ENCODE data around the gene CST8. TPM values are rescaled to one million over a fixed set of nuclear protein-coding genes. Genes with fewer than 3 reads are reported as not detected.

CST8 gene
- total and polyA plus RNA-seq, 2 donors (not counting 1 experiment from before 2014, with no cell fraction given), result not detected

DNA sequence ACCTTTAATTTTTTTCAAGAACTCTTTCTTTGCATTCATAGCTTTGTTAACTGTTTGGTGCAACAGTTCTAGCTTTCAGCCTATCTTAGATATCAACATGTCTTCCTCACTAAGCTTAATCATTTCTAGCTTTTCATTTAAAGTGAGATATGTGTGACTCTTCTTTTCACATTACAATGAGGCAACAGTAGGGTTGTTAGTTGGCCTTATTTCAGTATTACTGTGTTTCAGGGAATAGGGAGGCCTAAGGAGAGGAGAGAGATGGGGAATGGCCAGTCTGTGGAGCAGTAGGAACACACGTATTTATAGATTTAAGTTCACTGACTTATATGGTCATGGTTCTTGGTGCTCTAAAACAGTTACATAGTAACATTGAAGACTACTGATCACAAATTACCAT lies 41.6 kb downstream of the CST8 start:
- H3K4me3 Mint-ChIP-seq, result no peak overlapping the region
- intact Hi-C loops (cut with micrococcal nuclease), result no loop called here
- TF ChIP-seq, protein P1, sequence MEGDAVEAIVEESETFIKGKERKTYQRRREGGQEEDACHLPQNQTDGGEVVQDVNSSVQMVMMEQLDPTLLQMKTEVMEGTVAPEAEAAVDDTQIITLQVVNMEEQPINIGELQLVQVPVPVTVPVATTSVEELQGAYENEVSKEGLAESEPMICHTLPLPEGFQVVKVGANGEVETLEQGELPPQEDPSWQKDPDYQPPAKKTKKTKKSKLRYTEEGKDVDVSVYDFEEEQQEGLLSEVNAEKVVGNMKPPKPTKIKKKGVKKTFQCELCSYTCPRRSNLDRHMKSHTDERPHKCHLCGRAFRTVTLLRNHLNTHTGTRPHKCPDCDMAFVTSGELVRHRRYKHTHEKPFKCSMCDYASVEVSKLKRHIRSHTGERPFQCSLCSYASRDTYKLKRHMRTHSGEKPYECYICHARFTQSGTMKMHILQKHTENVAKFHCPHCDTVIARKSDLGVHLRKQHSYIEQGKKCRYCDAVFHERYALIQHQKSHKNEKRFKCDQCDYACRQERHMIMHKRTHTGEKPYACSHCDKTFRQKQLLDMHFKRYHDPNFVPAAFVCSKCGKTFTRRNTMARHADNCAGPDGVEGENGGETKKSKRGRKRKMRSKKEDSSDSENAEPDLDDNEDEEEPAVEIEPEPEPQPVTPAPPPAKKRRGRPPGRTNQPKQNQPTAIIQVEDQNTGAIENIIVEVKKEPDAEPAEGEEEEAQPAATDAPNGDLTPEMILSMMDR (IDR thresholded peaks at IDR 0.05), result no peak
- no peak for TF ChIP-seq EZH2 (IDR thresholded peaks at IDR 0.05; ENCODE audit: borderline replicate concordance, insufficient read depth, low read depth, low read length, poor library complexity, severe bottlenecking)
- H2AFZ ChIP-seq (ENCODE audit: insufficient read depth, low read depth, low read length, poor library complexity, severe bottlenecking), result no peak overlapping the region
- no CpG with 5 or more reads among the region's 1 CpG for WGBS (ENCODE audit: insufficient coverage)
- H3K36me3 ChIP-seq (replicated peaks in 1 of 2; ENCODE audit: control extremely low read depth in 1 of 2, control insufficient read depth in 1 of 2, extremely low read depth in 1 of 2, insufficient read depth in 2 of 2, low read length in 1 of 2), result no peaks in the 10 kb centered on the region
- no peak overlapping the region for H3K27ac ChIP-seq (ENCODE audit: low read length in 2 of 2)
- ChIA-PET POLR2A (no interaction called here), CTCF (no interaction called here)
- H3K9me3 Mint-ChIP-seq (ENCODE audit: insufficient read depth), result peaks cover 10% of the 10 kb centered on the region
- H3K4me1 ChIP-seq (ENCODE audit: control insufficient read depth in 2 of 2, insufficient read depth in 2 of 2, low read length in 2 of 2), result no peaks in the 10 kb centered on the region
- H3K9me3 ChIP-seq (ENCODE audit: control extremely low read depth in 1 of 3, control insufficient read depth in 2 of 3, insufficient read depth in 1 of 3, low read length in 2 of 3), result peaks cover 0 to 6% (median 0%) of the 10 kb centered on the region in 3 donors
- H3K4me1 Mint-ChIP-seq, result no peaks in the 10 kb centered on the region
- no peak for DNase-seq
- H3K27me3 Mint-ChIP-seq, result no peaks in the 10 kb centered on the region
- no peak for ATAC-seq (ENCODE audit: low read depth)
- H3K27me3 ChIP-seq (replicated peaks in 1 of 4; ENCODE audit: control extremely low read depth in 1 of 4, control insufficient read depth in 3 of 4, insufficient read depth in 4 of 4, low read length in 3 of 4), result no peaks in the 10 kb centered on the region
- no peak overlapping the region for H3K4me3 ChIP-seq (ENCODE audit: control extremely low read depth in 1 of 5, extremely low read depth in 1 of 5, insufficient read depth in 1 of 5, low read depth in 2 of 5, low read length in 4 of 5)
- no peak overlapping the region for H3K27ac Mint-ChIP-seq
- no peak overlapping the region for H3K4me2 ChIP-seq (replicated peaks; ENCODE audit: low read depth, low read length, poor library complexity, severe bottlenecking)
- no peaks in the 10 kb centered on the region for H3K79me2 ChIP-seq (ENCODE audit: control insufficient read depth, insufficient read depth, low read length)
- H3K9ac ChIP-seq (ENCODE audit: low read length), result no peak overlapping the region
- H4K20me1 ChIP-seq (ENCODE audit: control insufficient read depth, insufficient read depth, low read length, poor library complexity, severe bottlenecking), result no peaks in the 10 kb centered on the region

DNA sequence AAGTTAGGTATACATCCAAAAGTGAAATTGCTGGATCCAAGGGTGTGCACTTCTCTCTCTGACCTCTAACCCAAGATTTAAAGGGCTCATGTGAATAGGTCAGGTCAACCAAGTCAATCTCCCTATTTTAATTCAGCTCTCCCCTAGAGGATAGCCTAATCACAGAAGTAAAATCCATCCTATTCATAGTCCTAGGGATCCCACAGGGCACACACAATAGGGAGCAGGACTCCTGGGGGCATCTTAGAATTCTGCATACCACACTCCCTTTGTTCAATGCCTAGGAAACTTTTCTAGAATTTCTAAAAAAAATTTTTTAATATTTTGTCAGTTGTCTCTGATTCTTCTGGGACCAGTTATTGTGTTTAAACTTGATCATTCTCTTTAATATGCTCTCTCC lies 42.2 kb downstream of the CST8 start:
- H3K9me3 ChIP-seq (ENCODE audit: control extremely low read depth in 1 of 3, control insufficient read depth in 2 of 3, insufficient read depth in 1 of 3, low read length in 2 of 3), result peaks cover 0 to 4% (median 0%) of the 10 kb centered on the region in 3 donors
- no peaks in the 10 kb centered on the region for H3K36me3 ChIP-seq (replicated peaks in 1 of 2; ENCODE audit: control extremely low read depth in 1 of 2, control insufficient read depth in 1 of 2, extremely low read depth in 1 of 2, insufficient read depth in 2 of 2, low read length in 1 of 2)
- H3K9ac ChIP-seq (ENCODE audit: low read length), result no peak overlapping the region
- H3K27ac ChIP-seq (ENCODE audit: low read length in 2 of 2), result no peak overlapping the region
- ChIA-PET CTCF (no interaction called here), POLR2A (no interaction called here)
- no peak overlapping the region for H3K4me2 ChIP-seq (replicated peaks; ENCODE audit: low read depth, low read length, poor library complexity, severe bottlenecking)
- no peak overlapping the region for H3K4me3 ChIP-seq (ENCODE audit: control extremely low read depth in 1 of 5, extremely low read depth in 1 of 5, insufficient read depth in 1 of 5, low read depth in 2 of 5, low read length in 4 of 5)
- Mint-ChIP-seq H3K27me3 (no peaks in the 10 kb centered on the region), H3K4me1 (no peaks in the 10 kb centered on the region), H3K4me3 (no peak overlapping the region), H3K9me3 (ENCODE audit: insufficient read depth) (peaks cover 10% of the 10 kb centered on the region), H3K27ac (no peak overlapping the region)
- no peaks in the 10 kb centered on the region for H3K79me2 ChIP-seq (ENCODE audit: control insufficient read depth, insufficient read depth, low read length)
- H3K4me1 ChIP-seq (ENCODE audit: control insufficient read depth in 2 of 2, insufficient read depth in 2 of 2, low read length in 2 of 2), result no peaks in the 10 kb centered on the region
- no peak for ATAC-seq (ENCODE audit: low read depth)
- no peak overlapping the region for H2AFZ ChIP-seq (ENCODE audit: insufficient read depth, low read depth, low read length, poor library complexity, severe bottlenecking)
- intact Hi-C loops (cut with micrococcal nuclease), result no loop called here
- no peaks in the 10 kb centered on the region for H3K27me3 ChIP-seq (replicated peaks in 1 of 4; ENCODE audit: control extremely low read depth in 1 of 4, control insufficient read depth in 3 of 4, insufficient read depth in 4 of 4, low read length in 3 of 4)
- TF ChIP-seq, protein P1 (IDR thresholded peaks at IDR 0.05), result no peak
- no peak for TF ChIP-seq EZH2 (IDR thresholded peaks at IDR 0.05; ENCODE audit: borderline replicate concordance, insufficient read depth, low read depth, low read length, poor library complexity, severe bottlenecking)
- DNase-seq, result no peak
- no peaks in the 10 kb centered on the region for H4K20me1 ChIP-seq (ENCODE audit: control insufficient read depth, insufficient read depth, low read length, poor library complexity, severe bottlenecking)

Measured in B cell (primary cell).